WTC11 (cell line): ENCODE data around the gene TRIAP1. TPM values are rescaled to one million over a fixed set of nuclear protein-coding genes. Genes with fewer than 3 reads are reported as not detected.
A peak's percentile ranks its signal among the peaks of the same experiment; 100 is the strongest.
"Not testable (repeated sequence)": the region's sequence is repeated elsewhere in the genome, so short reads cannot be mapped to it uniquely, and the experiment has no call there.

Source experiments
- ATAC-seq: fragments of 200-7000 bp; cut with Tn5 transposase; 2 replicates; pipeline ENCODE4 v1.10.0; 2021; ENCODE audit warnings: mild to moderate bottlenecking, moderate library complexity
- CTCF ChIA-PET: fragments of 300-600 bp; sonication (Branson Sonifier 250); formaldehyde crosslinking; loops from one replicate; lab custom pipeline; 2021; ENCODE audit warnings: antibody characterized with exemption; lab: Charles Lee
- POLR2A ChIA-PET: fragments of 350-600 bp; sonication (Branson Sonifier 250); formaldehyde crosslinking; loops from one replicate; lab custom pipeline; 2021; ENCODE audit warnings: antibody characterized with exemption; lab: Charles Lee
- DNase-seq: peaks from one replicate; pipeline ENCODE4 v3.0.0; 2021; ENCODE audit warnings: low spot score
- H3K27ac Mint-ChIP-seq: 2 replicates; pipeline ENCODE4 v1.8.0; 2021; ENCODE audit warnings: mixed read lengths
- H3K27me3 Mint-ChIP-seq: 2 replicates; pipeline ENCODE4 v1.8.0; 2021; ENCODE audit warnings: low read depth, mild to moderate bottlenecking, moderate library complexity, mixed read lengths
- H3K36me3 Mint-ChIP-seq: 2 replicates; pipeline ENCODE4 v1.8.0; 2021; ENCODE audit warnings: mixed read lengths
- H3K4me1 Mint-ChIP-seq: 2 replicates; pipeline ENCODE4 v1.8.0; 2022; ENCODE audit warnings: mixed read lengths
- H3K4me3 Mint-ChIP-seq: 2 replicates; pipeline ENCODE4 v1.8.0; 2021; ENCODE audit warnings: mild to moderate bottlenecking, moderate library complexity, mixed read lengths
- H3K9me3 Mint-ChIP-seq: 2 replicates; pipeline ENCODE4 v1.8.0; 2021; ENCODE audit warnings: mixed read lengths
- KAT7 ChIP-seq: sonication (generic); formaldehyde crosslinking; IDR thresholded peaks from 2 replicates; pipeline ENCODE4 v1.8.1; 2023; ENCODE audit warnings: missing genetic modification reagents, mild to moderate bottlenecking, borderline replicate concordance
- NFYB ChIP-seq: sonication (generic); formaldehyde crosslinking; conservative IDR thresholded peaks from 2 replicates; pipeline ENCODE4 v1.8.0; 2022; ENCODE audit warnings: low read depth, missing genetic modification reagents
- TEAD1 ChIP-seq: sonication (generic); formaldehyde crosslinking; IDR thresholded peaks from 2 replicates; pipeline ENCODE4 v1.8.0; 2022; ENCODE audit warnings: mild to moderate bottlenecking, missing genetic modification reagents
- USF2 ChIP-seq: sonication (generic); formaldehyde crosslinking; IDR thresholded peaks from 2 replicates; pipeline ENCODE4 v1.8.1; 2023; ENCODE audit warnings: mild to moderate bottlenecking, missing genetic modification reagents, moderate library complexity
- ZNF281 ChIP-seq: sonication (generic); formaldehyde crosslinking; IDR thresholded peaks from 2 replicates; pipeline ENCODE4 v1.8.0; 2023; ENCODE audit warnings: mild to moderate bottlenecking, missing genetic modification reagents
- total RNA-seq: library from RNA; stranded (reverse); gene quantifications from 3 replicates; pipeline ENCODE4 v1.2.3, GENCODE V29; 2021
- TF ChIP-seq, protein P1 (sequence below): sonication (generic); formaldehyde crosslinking; conservative IDR thresholded peaks from 2 replicates; pipeline ENCODE4 v1.8.1; 2023; ENCODE audit warnings: mild to moderate bottlenecking, low read depth, missing genetic modification reagents, moderate library complexity
- TF ChIP-seq, protein P2 (sequence below): fragments of 250-450 bp; sonication (Bioruptor Pico); IDR thresholded peaks from 2 replicates; pipeline ENCODE4 v1.9.0; 2021; ENCODE audit warnings: mild to moderate bottlenecking
- TF ChIP-seq, protein P3 (sequence below): fragments of 200-600 bp; IDR thresholded peaks from 2 replicates; pipeline ENCODE4 v1.8.0; 2022; ENCODE audit warnings: antibody characterized with exemption

TRIAP1 gene
- total RNA-seq, 1 experiment from 2014 or later = 75.3 TPM

- Mint-ChIP-seq H3K36me3 (peaks cover 43% of the 10 kb centered on the region), H3K4me3 (no peak overlapping the region), H3K27ac (no peak overlapping the region), H3K9me3 (no peaks in the 10 kb centered on the region), H3K4me1 (no peaks in the 10 kb centered on the region), H3K27me3 (no peaks in the 10 kb centered on the region)
- CTCF ChIA-PET = interaction anchor here (1.0 to 1.5 kb wide), 5 partner anchors 14 to 195 kb away, joined by 3 to 6 read pairs (median 3); no protein-coding TSS in a partner anchor
- TF ChIP-seq, protein P1, sequence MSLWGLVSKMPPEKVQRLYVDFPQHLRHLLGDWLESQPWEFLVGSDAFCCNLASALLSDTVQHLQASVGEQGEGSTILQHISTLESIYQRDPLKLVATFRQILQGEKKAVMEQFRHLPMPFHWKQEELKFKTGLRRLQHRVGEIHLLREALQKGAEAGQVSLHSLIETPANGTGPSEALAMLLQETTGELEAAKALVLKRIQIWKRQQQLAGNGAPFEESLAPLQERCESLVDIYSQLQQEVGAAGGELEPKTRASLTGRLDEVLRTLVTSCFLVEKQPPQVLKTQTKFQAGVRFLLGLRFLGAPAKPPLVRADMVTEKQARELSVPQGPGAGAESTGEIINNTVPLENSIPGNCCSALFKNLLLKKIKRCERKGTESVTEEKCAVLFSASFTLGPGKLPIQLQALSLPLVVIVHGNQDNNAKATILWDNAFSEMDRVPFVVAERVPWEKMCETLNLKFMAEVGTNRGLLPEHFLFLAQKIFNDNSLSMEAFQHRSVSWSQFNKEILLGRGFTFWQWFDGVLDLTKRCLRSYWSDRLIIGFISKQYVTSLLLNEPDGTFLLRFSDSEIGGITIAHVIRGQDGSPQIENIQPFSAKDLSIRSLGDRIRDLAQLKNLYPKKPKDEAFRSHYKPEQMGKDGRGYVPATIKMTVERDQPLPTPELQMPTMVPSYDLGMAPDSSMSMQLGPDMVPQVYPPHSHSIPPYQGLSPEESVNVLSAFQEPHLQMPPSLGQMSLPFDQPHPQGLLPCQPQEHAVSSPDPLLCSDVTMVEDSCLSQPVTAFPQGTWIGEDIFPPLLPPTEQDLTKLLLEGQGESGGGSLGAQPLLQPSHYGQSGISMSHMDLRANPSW (CRISPR knock-in tag) = no peak
- DNase-seq (no peak), ATAC-seq (peak; percentile 84)
- POLR2A ChIA-PET = no interaction called here
These were observed 7.8 kb upstream of the TRIAP1 start for GRCh38 chr12:120453977-120454376.

DNA sequence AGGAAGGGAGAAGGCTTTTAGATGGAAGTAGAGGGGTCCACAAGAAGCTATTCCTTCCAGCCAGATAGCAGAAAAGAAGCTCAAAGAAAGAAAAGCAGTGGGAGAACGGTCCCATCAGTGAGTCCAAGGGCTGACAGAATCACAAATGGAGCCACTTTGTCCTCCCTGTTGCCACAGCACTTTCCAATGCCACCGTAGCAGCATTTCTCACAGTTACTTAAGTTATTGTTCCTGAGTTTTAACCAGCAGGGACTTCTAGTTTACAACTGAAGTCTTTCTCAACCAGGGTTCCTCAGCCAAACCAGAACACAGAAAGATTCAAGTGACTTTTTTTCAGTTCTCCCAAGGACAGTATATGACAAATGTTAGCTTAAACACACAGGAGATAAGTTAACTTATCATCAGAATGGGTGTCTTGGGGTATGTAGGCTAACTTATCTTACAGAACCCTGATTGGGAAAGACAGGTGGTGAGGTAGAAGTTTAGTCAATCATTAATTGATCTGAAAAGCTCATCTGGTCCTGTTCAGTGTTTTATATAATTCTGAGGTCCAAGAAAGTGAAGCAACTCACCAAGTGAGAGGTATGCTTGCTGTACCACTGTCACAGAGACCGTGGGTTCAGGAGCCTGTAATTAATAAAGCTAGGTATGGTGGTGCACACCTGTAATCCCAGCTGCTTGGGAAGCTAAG, 7.0 kb upstream of the TRIAP1 start:
- Mint-ChIP-seq H3K4me1 (no peaks in the 10 kb centered on the region), H3K4me3 (no peak overlapping the region), H3K36me3 (peaks cover 38% of the 10 kb centered on the region), H3K27me3 (no peaks in the 10 kb centered on the region), H3K9me3 (no peaks in the 10 kb centered on the region), H3K27ac (no peak overlapping the region)
- ATAC-seq = no peak
- ChIA-PET CTCF (interaction anchor here (1.0 to 1.5 kb wide), 4 partner anchors 15 to 225 kb away, joined by 3 to 4 read pairs (median 3); no protein-coding TSS in a partner anchor), POLR2A (no interaction called here)
- TF ChIP-seq, protein P2, sequence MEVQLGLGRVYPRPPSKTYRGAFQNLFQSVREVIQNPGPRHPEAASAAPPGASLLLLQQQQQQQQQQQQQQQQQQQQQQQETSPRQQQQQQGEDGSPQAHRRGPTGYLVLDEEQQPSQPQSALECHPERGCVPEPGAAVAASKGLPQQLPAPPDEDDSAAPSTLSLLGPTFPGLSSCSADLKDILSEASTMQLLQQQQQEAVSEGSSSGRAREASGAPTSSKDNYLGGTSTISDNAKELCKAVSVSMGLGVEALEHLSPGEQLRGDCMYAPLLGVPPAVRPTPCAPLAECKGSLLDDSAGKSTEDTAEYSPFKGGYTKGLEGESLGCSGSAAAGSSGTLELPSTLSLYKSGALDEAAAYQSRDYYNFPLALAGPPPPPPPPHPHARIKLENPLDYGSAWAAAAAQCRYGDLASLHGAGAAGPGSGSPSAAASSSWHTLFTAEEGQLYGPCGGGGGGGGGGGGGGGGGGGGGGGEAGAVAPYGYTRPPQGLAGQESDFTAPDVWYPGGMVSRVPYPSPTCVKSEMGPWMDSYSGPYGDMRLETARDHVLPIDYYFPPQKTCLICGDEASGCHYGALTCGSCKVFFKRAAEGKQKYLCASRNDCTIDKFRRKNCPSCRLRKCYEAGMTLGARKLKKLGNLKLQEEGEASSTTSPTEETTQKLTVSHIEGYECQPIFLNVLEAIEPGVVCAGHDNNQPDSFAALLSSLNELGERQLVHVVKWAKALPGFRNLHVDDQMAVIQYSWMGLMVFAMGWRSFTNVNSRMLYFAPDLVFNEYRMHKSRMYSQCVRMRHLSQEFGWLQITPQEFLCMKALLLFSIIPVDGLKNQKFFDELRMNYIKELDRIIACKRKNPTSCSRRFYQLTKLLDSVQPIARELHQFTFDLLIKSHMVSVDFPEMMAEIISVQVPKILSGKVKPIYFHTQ (CRISPR knock-in tag) = no peak
- TF ChIP-seq, protein P3, sequence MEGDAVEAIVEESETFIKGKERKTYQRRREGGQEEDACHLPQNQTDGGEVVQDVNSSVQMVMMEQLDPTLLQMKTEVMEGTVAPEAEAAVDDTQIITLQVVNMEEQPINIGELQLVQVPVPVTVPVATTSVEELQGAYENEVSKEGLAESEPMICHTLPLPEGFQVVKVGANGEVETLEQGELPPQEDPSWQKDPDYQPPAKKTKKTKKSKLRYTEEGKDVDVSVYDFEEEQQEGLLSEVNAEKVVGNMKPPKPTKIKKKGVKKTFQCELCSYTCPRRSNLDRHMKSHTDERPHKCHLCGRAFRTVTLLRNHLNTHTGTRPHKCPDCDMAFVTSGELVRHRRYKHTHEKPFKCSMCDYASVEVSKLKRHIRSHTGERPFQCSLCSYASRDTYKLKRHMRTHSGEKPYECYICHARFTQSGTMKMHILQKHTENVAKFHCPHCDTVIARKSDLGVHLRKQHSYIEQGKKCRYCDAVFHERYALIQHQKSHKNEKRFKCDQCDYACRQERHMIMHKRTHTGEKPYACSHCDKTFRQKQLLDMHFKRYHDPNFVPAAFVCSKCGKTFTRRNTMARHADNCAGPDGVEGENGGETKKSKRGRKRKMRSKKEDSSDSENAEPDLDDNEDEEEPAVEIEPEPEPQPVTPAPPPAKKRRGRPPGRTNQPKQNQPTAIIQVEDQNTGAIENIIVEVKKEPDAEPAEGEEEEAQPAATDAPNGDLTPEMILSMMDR = no peak
- TF ChIP-seq TEAD1 (CRISPR knock-in tag) (no peak), NFYB (no peak), USF2 (CRISPR knock-in tag) (no peak), KAT7 (no peak), ZNF281 (CRISPR knock-in tag) (no peak)
- DNase-seq = no peak

DNA sequence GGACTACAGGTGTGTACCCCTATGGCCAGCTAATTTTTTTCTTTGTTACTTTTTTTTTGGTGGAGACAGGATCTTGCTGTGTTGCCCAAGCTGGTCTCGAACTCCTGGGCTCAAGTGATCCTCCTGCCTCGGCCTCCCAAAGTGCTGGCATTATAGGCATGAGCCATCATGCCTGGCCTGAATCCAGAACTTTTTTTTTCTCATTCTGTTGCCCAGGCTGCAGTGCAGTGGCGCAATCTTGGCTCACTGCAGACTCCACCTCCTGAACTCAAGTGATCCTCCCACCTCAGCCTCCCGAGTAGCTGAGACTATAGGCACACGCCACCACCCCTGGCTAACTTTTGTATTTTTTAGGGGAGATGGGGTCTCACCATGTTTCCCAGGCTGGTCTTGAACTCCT, 6.3 kb upstream of the TRIAP1 start:
- peaks cover 45% of the 10 kb centered on the region for H3K36me3 Mint-ChIP-seq
- H3K9me3 Mint-ChIP-seq, POLR2A ChIA-PET, H3K27me3 Mint-ChIP-seq, DNase-seq, H3K4me1 Mint-ChIP-seq, H3K4me3 Mint-ChIP-seq, H3K27ac Mint-ChIP-seq, ATAC-seq: not testable (repeated sequence)
- CTCF ChIA-PET = interaction anchor here (0.9 to 1.5 kb wide), 3 partner anchors 14 to 224 kb away, joined by 3 read pairs; no protein-coding TSS in a partner anchor
